CD4-positive, alpha-beta T cell treated with Interleukin-6 for 4 hours (primary cell): ENCODE measurements around the gene SLC22A2.

Experiments used
- DNase-seq: peaks from one replicate; pipeline ENCODE4 v3.0.0-alpha.2; 2020; ENCODE audit warnings: mixed read lengths

The SLC22A2 gene

GRCh38 chr6:160273196-160273595, 14.6 kb upstream of the SLC22A2 start:
- DNase-seq = no peak

GRCh38 chr6:160272707-160273106, 14.1 kb upstream of the SLC22A2 start:
- no peak for DNase-seq

- DNase-seq = no peak
These were observed 11.7 kb upstream of the SLC22A2 start for GRCh38 chr6:160270347-160270746.

GRCh38 chr6:160269771-160270170, 11.2 kb upstream of the SLC22A2 start:
- no peak for DNase-seq

- no peak for DNase-seq
These were observed 10.5 kb upstream of the SLC22A2 start for GRCh38 chr6:160269023-160269521.

- no peak for DNase-seq
These were observed 8.5 kb upstream of the SLC22A2 start for GRCh38 chr6:160267102-160267501.

- DNase-seq = no peak
These were observed 7.4 kb upstream of the SLC22A2 start for GRCh38 chr6:160265869-160266476.

GRCh38 chr6:160264061-160264612, 5.5 kb upstream of the SLC22A2 start:
- DNase-seq = no peak

GRCh38 chr6:160263196-160263939, 4.7 kb upstream of the SLC22A2 start:
- DNase-seq = no peak

GRCh38 chr6:160261991-160262680, 3.5 kb upstream of the SLC22A2 start:
- no peak for DNase-seq

GRCh38 chr6:160260803-160261450, 2.3 kb upstream of the SLC22A2 start:
- DNase-seq = no peak

- DNase-seq = no peak
These were observed 1.7 kb upstream of the SLC22A2 start for GRCh38 chr6:160260367-160260766.

GRCh38 chr6:160259598-160259997, 977 bp upstream of the SLC22A2 start:
- DNase-seq = no peak

GRCh38 chr6:160259143-160259425, 463 bp upstream of the SLC22A2 start:
- no peak for DNase-seq

- no peak for DNase-seq
These were observed 2.2 kb downstream of the SLC22A2 start for GRCh38 chr6:160256445-160256844.

- no peak for DNase-seq
These were observed 3.9 kb downstream of the SLC22A2 start for GRCh38 chr6:160254467-160255312.

GRCh38 chr6:160253714-160254113, 4.9 kb downstream of the SLC22A2 start:
- no peak for DNase-seq

- DNase-seq = no peak
These were observed 5.3 kb downstream of the SLC22A2 start for GRCh38 chr6:160253292-160253691.

- no peak for DNase-seq
These were observed 6.4 kb downstream of the SLC22A2 start for GRCh38 chr6:160252073-160252813.

GRCh38 chr6:160249671-160250070, 8.9 kb downstream of the SLC22A2 start:
- DNase-seq = no peak

- no peak for DNase-seq
These were observed 10.1 kb downstream of the SLC22A2 start for GRCh38 chr6:160248538-160248937.
